DND-41 (cell line): ENCODE measurements around the gene SAPCD2.

ENCODE experiments used
- CTCF ChIP-seq: IDR thresholded peaks from 2 replicates; pipeline ENCODE4 v1.5.1; 2012; ENCODE audit warnings: borderline replicate concordance, low read length, moderate library complexity, mild to moderate bottlenecking; ENCODE audit not compliant: poor library complexity, severe bottlenecking; ENCODE audit errors: extremely low read depth
- EZH2 ChIP-seq: IDR thresholded peaks from 3 replicates; pipeline ENCODE4 v1.6.1; 2012; ENCODE audit warnings: borderline replicate concordance, low read depth, mild to moderate bottlenecking, moderate library complexity, low read length, inconsistent platforms; ENCODE audit not compliant: severe bottlenecking

GRCh38 chr9:137078701-137079400 is 8.5 kb upstream of the SAPCD2 start:
- TF ChIP-seq CTCF (no peak), EZH2 (no peak)
